CD4-positive, alpha-beta T cell treated with Interleukin-6 for 4 hours (primary cell): ENCODE measurements around the gene JUNB.
"Not testable (repeated sequence)": the region's sequence is repeated elsewhere in the genome, so short reads cannot be mapped to it uniquely, and the experiment has no call there.

ENCODE experiments used
- DNase-seq: peaks from one replicate; pipeline ENCODE4 v3.0.0-alpha.2; 2020; ENCODE audit warnings: mixed read lengths

JUNB gene

GRCh38 chr19:12806242-12807081 is 15.2 kb downstream of the JUNB start, which contains the start of gene RNASEH2A:
TSS of gene RNASEH2A (plus strand) at chr19:12806584. CDS start at chr19:12806674, 90 bp downstream.
- peak; percentile 90 for DNase-seq

DNA sequence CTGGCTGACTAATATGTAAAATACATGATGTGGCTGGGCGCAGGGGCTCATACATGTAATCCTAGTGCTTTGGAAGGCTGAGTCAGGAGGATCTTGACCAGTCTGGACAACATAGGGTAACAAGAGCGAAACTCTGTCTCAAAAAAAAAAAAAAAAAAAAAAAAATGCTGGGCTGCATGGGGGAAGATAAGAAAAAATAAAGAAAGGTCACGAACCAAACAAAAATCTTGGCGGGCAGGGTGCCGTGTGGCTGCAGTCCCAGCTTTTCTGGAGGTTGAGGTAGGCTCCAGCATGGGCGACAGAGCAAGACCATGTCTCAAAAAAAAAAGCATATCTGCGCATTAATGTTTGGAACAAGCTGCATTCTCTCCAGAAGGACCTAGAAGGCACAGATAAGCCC is 23.8 kb downstream of the JUNB start:
- DNase-seq, result no peak

GRCh38 chr19:12817188-12817587 is 25.9 kb downstream of the JUNB start:
- not testable (repeated sequence) for DNase-seq

DNA sequence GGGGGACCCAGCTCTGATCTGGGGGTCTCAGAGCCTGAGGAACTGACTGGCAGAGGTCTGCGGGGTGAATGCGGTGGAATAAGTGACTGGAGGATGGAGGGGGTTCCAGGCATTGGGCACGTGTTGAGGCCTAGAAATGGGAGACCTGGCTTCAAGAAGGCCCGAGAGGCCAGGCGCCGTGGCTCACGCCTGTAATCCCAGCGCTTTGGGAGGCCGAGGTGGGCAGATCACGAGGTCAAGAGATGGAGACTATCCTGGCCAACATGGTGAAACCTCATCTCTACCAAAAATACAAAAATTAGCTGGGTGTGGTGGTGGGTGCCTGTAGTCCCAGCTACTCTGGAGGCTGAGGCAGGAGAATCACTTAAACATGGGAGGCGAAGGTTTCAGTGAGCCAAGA is 26.5 kb downstream of the JUNB start:
- DNase-seq, result not testable (repeated sequence)

GRCh38 chr19:12821761-12822160 is 30.5 kb downstream of the JUNB start:
- DNase-seq, result no peak

- peak; percentile 37 for DNase-seq
These were observed 34.2 kb downstream of the JUNB start for GRCh38 chr19:12825254-12826131.

- DNase-seq, result peak; percentile 10
These were observed 37.2 kb downstream of the JUNB start for GRCh38 chr19:12828494-12828893.

- DNase-seq, result no peak
These were observed 42.1 kb downstream of the JUNB start for GRCh38 chr19:12833418-12833737.

DNA sequence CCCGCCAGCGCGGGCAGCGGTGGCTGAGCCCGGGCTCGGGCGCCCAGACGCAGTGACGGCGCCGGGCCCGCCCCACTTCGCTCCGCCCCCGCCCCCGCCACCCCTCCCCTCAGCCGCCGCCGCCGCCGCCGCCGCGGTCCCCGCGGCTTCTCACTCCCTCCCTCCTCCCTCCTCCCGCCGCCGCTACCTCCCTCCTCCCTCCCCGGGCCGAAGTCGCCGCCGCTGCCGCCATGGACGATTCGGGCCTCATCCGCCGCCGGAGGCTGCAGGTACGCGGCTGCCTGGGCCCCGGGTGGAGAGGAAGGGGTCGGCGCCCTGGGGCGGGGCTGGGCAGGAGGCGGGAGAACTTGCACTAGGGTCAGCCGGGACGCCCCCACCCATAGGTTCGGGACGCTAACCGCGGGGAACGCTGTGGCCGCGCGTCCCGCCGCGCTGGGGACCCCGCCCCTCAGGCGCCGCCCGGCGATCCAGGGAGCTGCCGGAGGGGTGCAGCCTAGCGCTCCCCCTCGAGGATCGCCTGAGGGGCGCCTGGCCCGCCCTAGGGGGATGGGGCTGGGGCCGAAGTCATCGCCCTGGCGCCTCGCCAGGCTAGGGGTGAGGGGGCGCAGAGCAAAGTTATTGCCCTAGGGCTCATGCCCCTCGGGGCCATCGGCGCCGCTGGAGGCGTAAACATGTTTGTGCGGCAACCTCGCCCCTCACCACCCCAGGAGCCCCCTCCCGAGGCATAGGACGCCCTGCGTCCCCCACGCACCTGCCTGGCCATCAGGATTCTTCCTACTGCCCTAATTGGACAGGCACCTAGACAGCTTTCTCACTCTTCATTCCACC is 42.7 kb downstream of the JUNB start:
- peak; percentile 54 for DNase-seq

GRCh38 chr19:12834566-12834943 is 43.3 kb downstream of the JUNB start, which contains the start of gene RTBDN:
TSS of gene RTBDN (minus strand) at chr19:12834579. CDS start at chr19:12829979, 4,600 bp downstream.
- DNase-seq, result no peak

- peak; percentile 12 for DNase-seq
These were observed 43.9 kb downstream of the JUNB start for GRCh38 chr19:12834976-12835757.

GRCh38 chr19:12836529-12836863 is 45.2 kb downstream of the JUNB start:
- DNase-seq, result no peak

- no peak for DNase-seq
These were observed 45.9 kb downstream of the JUNB start for GRCh38 chr19:12837225-12837624.

DNA sequence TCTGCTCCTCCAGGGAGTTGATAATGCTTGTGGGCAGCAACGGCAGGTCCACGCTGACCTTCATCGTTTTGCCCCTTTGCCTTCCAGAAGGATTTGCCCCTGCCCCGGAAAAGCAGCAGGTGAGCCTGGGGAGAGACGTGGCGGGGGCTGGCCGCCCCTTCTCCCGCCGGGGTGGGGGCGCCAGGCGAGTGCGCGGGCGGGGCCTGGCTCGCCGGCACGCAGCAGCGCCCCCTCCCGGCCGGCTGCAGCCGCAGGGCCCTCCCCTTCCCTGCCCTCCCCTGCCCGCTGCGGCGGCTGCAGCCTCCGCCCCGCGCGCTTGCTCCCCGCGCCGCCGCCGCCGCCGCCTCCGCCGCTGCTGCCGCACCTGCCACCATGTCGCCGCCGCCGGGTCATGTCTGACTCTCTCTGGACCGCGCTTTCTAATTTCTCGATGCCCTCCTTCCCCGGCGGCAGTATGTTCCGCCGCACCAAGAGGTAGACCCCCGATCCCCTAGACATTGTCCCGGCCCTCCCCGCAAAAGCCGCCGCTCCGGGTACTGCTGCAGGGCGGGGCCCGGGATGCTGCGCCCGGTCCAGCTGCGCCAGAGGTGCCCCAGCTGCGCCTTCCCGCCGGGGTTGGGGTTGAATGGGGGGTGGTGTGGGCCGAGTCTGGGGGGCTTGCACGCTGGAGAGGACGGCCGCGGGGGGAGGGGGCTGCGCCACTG is 47.0 kb downstream of the JUNB start, which contains the start of gene MAST1:
MAST1 (plus strand) TSS at position 334 of the 704 bp plus-strand sequence; CDS start at position 392, 58 bp downstream.
- DNase-seq, result peak; percentile 56

DNA sequence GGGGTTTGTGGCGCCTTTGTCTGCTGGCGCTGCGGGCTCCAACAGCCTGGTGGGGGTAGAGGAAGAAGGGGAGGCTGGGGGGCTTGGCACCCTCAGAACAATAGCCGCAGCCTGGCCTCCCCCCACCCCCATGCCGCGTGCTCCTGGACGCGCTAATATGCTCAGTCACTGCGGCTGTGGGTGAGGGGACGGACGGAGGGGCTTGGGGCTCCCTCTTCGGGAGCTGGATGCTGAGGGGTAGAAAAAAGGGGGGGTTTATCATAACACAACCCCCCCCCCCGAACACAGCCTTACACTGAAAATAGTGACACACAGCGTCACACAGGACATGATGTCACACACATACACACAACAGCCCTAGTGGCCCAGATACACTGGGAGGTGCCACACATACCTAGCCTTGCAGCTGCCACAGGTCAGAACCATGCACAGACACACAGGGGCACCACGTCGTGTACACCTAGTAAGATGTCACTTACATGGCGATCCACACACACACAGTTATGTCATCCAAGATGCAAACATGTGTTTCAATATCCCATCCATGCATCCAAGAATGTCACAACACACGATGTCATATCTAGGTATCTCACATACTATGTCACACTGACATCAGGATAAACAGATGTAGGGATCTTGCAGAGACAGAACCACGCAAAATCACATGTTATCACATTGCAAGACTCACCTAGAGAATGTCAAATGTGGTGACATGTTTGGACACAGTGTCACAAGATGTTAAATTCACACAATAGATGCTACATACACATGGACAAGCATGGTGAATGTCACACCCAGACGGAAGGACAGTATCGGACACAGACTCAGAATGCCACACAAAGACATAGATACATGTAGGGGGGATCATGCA is 47.8 kb downstream of the JUNB start:
- peak; percentile 24 for DNase-seq

DNA sequence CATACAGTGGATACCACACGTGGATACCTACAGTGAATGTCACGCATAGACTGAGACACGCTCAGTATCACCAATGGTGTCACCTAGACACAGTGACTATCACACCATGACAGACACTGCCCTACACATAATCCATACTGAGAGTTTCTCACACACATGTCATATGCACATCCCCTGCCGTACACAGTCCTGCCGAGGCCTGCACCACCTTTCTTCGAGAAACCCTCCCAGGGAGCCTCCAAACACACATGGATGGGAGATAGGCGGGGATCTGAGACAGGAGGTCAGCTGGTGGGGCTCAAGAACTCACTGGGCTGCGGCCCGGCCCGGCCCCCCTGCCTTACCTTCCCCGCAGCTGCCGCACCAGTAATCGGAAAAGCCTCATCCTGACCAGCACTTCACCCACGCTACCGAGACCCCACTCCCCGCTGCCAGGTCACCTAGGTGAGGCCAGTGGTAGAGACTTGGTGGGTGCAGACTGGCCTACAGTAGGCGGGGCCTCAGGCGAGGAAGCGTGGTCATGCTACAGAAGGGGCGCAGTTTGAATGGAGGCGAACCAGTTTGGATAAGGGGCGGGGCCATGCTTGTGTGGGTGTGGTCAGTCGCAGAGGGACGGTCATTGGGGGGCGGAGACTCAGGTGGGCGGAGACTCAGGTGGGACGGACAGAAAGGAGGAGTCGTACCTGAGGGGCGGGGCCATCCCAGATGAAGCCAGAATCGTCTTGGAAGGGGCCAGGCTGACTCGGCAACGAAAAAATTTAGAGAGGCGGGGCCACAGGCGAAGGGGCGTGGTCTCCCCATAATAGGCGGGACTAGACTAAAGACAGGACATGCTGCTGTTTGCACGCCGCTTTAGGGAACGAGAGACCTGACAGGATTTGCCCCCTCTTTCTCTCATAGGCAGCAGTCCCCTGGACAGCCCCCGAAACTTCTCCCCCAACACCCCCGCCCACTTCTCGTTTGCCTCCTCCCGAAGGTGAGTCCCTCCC is 49.1 kb downstream of the JUNB start:
- peak; percentile 11 for DNase-seq

DNA sequence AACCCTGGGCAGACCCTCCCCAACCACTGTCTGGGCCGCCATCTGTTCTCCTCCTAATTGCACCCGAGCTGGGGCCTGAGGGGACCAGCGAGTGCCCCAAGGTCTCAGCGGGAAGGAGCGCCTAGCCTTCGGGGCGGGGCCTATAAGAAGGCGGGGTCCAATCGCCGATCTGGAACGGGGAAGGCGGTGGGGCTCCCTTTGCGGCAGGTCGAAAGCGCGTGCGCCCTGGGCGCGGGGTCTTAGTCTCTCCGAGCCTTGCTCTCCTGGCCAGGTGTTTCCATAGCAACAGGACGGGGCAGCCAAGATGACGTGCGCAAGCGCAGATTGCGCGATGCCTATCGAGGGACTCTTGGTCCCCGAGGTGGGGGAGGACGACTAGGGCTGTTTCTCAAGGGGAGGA is 49.8 kb downstream of the JUNB start:
- peak; percentile 15 for DNase-seq

DNA sequence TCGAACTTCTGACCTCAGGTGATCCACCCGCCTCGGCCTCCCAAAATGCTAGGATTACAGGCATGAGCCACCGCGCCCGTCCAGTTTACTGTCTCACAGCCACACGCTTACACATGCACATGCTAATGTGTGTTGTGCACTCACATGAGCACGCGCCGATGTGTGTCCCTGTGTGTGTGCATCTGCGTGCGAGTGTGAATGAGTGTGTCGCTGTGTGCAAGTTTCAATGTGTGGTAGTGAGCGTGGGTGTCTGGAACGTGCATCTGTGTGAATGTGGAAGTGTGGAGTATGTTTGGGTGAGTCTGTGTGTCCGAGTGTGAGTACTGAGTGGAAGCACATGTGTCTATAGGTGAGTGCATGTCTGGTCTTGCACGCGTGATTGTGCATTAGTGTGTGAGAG is 51.2 kb downstream of the JUNB start:
- no peak for DNase-seq
